AG10803 (cell line): ENCODE results near the gene TLX2.
"Not testable (repeated sequence)": the region's sequence is repeated elsewhere in the genome, so short reads cannot be mapped to it uniquely, and the experiment has no call there.

ENCODE experiments used
- DNase-seq: peaks from one replicate; pipeline ENCODE4 v3.0.0; 2010; ENCODE audit warnings: low read depth
- H3K4me3 ChIP-seq: 2 replicates; pipeline ENCODE4 v1.5.1; 2011; ENCODE audit warnings: mild to moderate bottlenecking, low read length, control low read depth
- CTCF ChIP-seq: conservative IDR thresholded peaks from 2 replicates; pipeline ENCODE4 v1.5.1; 2011; ENCODE audit warnings: mild to moderate bottlenecking, low read length, control low read depth, inconsistent platforms

Gene TLX2

GRCh38 chr2:74555610-74556103 lies 41.4 kb downstream of the TLX2 start:
- H3K4me3 ChIP-seq = peak overlapping the region; percentile 95
- no peak for TF ChIP-seq CTCF
- no peak for DNase-seq

GRCh38 chr2:74556159-74556558 lies 41.9 kb downstream of the TLX2 start:
- no peak for TF ChIP-seq CTCF
- peak overlapping the region; percentile 95; the same call in 1 of the 2 replicates for H3K4me3 ChIP-seq
- no peak for DNase-seq

- no peak for DNase-seq
- no peak for TF ChIP-seq CTCF
- H3K4me3 ChIP-seq = no peak overlapping the region
Observed at GRCh38 chr2:74556831-74557370, 42.7 kb downstream of the TLX2 start.

GRCh38 chr2:74558284-74559230 lies 44.3 kb downstream of the TLX2 start:
- no peak for DNase-seq
- no peak for TF ChIP-seq CTCF
- no peak overlapping the region for H3K4me3 ChIP-seq

GRCh38 chr2:74559912-74560311 lies 45.7 kb downstream of the TLX2 start:
- no peak for TF ChIP-seq CTCF
- no peak for DNase-seq

GRCh38 chr2:74560591-74560990 lies 46.3 kb downstream of the TLX2 start:
- DNase-seq = no peak
- H3K4me3 ChIP-seq = no peak overlapping the region
- no peak for TF ChIP-seq CTCF

More at GRCh38 chr2:74559912-74560311, 45.7 kb downstream of the TLX2 start:
- no peak overlapping the region for H3K4me3 ChIP-seq

GRCh38 chr2:74561022-74561421 lies 46.8 kb downstream of the TLX2 start:
- DNase-seq = not testable (repeated sequence)

More at GRCh38 chr2:74561022-74561421, 46.8 kb downstream of the TLX2 start:
- H3K4me3 ChIP-seq = not testable (repeated sequence)
